GM20000 (cell line): ENCODE data around the gene MANF.

ENCODE experiments used
- DNase-seq: peaks from one replicate; pipeline ENCODE4 v3.0.0; 2012; ENCODE audit warnings: low spot score
- CTCF ChIP-seq: IDR thresholded peaks from 2 replicates; pipeline ENCODE4 v1.5.1; 2012; ENCODE audit warnings: mild to moderate bottlenecking, control low read depth; ENCODE audit errors: extremely low read depth, missing control alignments

MANF gene

GRCh38 chr3:51408021-51408420 lies 22.9 kb downstream of the MANF start:
- TF ChIP-seq CTCF: no peak

GRCh38 chr3:51408813-51409212 lies 23.7 kb downstream of the MANF start:
- DNase-seq: no peak
- no peak for TF ChIP-seq CTCF

More at GRCh38 chr3:51408021-51408420, 22.9 kb downstream of the MANF start:
- DNase-seq: no peak

DNA sequence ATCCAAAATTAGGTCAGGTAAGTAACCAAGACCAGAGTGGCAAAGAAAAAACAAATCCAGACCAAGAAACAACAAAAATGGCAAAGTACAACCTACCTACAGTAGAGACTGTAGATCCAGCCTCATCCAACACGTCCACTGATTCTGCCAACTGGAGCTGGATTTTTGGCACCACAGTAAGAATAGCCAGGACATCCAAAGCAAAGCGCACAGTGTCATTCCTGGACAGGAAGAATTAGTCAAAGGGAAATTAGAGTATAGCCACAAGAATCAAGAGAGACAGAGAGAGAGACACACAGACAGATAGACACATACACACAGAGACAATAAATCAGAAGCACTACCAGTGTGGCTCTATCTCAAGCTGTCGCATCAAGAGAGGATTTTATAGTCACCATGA lies 37.1 kb downstream of the MANF start:
- TF ChIP-seq CTCF: no peak
- no peak for DNase-seq

GRCh38 chr3:51426921-51427320 lies 41.8 kb downstream of the MANF start:
- DNase-seq: no peak

DNA sequence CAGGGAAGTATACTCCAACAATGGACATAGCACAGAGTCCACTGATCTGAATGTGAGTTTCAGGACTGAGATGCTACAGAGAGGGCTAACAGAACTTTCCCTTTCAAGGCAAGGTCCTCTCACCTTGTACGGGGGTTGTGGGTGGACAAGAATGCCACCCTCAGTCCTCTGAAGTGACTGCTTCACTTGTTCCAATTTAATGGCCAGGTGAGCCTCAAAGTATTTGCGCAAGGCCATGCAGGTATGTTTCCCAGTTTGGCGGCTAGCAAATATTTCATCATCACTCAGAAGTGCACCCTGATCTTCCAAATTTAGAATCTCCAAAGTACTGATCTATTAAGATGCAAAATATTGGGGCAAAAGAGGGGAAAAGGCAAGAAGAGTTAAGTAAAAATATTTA lies 44.0 kb downstream of the MANF start:
- no peak for TF ChIP-seq CTCF
- DNase-seq: no peak

More at GRCh38 chr3:51426921-51427320, 41.8 kb downstream of the MANF start:
- no peak for TF ChIP-seq CTCF

- TF ChIP-seq CTCF: no peak
- no peak for DNase-seq
Measured at GRCh38 chr3:51434110-51434509, 49.0 kb downstream of the MANF start.

GRCh38 chr3:51434746-51435327 lies 49.7 kb downstream of the MANF start:
- peak; percentile 59 for DNase-seq

More at GRCh38 chr3:51434746-51435327, 49.7 kb downstream of the MANF start:
- peak; percentile 61 for TF ChIP-seq CTCF
